Measurements from ENCODE around the gene ABCA2. TPM values are rescaled to one million over a fixed set of nuclear protein-coding genes. Genes with fewer than 3 reads are reported as not detected.
A peak's percentile ranks its signal among the peaks of the same experiment; 100 is the strongest.

Gene ABCA2
- total and polyA plus RNA-seq, 3 donors from 2014 or later, result 33.6 to 65.5 (median 56.0) TPM

DNA sequence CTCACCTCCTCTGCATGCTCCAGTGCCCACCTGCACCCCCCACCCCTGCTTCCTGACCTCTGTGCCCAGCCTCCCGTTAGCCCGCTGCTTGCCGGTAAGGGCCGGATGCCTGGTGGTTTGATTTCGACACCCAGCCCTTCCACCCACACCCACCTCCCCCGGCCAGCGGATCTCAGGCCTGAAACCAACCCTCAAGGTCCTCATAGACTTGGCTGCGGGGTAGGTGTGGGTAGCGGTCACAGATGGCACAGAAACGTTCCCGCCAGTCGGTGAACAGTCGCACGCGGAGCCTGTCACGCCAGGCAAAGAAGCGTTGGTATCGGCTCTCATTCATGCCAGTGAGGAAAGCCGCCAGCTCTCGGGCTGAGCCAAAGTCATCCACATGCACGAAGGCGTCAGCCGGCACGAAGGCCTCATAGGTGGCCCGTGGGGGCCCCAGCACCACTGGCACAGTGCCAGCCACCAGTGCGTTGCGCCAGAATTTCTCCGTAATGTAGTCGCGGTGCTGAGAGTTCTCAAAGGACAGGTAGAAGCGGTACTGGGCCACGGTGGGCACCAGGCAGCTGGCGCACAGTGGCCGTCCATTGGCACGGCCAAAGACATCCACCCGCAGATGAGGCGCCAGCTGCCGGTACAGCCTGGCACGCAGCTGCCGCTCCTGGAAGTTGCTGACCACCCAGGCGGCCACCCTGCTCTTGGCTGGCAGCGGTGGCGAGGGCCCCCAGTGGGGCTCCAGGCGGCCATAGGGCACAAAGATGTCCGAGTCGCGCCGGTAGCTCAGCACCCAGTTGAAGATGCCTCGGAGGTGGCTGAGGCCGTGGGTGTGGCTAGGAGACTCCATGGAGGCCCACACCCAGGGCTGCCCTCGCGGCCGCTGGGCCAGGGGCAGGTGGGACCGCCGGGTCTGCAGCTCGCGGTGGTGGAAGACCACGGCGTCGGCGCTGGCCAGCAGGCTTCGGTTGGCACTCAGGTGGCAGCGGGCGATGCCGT, 2.8 kb upstream of the ABCA2 start:
- no peaks in the 10 kb centered on the region for H3K36me3 ChIP-seq (ENCODE audit: low read depth, missing control alignments)
- no peaks in the 10 kb centered on the region for H3K9me3 ChIP-seq
- no peak for TF ChIP-seq POLR2A (IDR thresholded peaks at IDR 0.05)
- TF ChIP-seq, protein P1, sequence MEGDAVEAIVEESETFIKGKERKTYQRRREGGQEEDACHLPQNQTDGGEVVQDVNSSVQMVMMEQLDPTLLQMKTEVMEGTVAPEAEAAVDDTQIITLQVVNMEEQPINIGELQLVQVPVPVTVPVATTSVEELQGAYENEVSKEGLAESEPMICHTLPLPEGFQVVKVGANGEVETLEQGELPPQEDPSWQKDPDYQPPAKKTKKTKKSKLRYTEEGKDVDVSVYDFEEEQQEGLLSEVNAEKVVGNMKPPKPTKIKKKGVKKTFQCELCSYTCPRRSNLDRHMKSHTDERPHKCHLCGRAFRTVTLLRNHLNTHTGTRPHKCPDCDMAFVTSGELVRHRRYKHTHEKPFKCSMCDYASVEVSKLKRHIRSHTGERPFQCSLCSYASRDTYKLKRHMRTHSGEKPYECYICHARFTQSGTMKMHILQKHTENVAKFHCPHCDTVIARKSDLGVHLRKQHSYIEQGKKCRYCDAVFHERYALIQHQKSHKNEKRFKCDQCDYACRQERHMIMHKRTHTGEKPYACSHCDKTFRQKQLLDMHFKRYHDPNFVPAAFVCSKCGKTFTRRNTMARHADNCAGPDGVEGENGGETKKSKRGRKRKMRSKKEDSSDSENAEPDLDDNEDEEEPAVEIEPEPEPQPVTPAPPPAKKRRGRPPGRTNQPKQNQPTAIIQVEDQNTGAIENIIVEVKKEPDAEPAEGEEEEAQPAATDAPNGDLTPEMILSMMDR (IDR thresholded peaks at IDR 0.05), result no peak
- no peak overlapping the region for H3K4me3 ChIP-seq
- peaks cover 34% of the 10 kb centered on the region for H3K4me1 ChIP-seq
- no peak overlapping the region for H3K27ac ChIP-seq
- no peak for DNase-seq
- intact Hi-C loops (cut with DNase I; ENCODE audit: low total_unique reads), result loop anchor here (10.0 kb wide), 1 partner anchor 196 kb away; no protein-coding TSS in a partner anchor
- no peaks in the 10 kb centered on the region for H3K27me3 ChIP-seq
- WGBS, 2 donors, result 89 to 90% methylated on average over 10 to 61 of the region's 65 CpGs

DNA sequence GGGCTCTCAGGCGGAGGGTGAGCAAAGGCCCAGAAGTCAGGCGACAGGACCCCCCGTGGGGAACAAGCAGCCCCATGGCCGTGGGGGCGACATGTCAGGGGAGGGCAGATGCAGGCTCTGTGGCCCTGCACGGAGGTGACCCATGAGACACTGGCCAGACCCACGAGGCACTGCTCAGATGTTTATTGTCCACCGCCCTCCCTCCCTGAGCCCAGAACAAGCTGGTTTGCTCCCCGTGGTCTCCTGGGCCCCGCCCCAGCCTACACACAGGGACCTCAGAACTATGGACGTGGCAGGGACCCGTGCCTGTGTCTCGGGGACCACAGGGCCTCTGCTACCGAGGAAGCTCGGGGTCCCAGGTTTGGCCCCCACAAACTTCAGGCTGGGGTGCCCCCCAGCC, 2.0 kb upstream of the ABCA2 start:
- TF ChIP-seq POLR2A (IDR thresholded peaks at IDR 0.05), result no peak
- TF ChIP-seq, protein P1 (IDR thresholded peaks at IDR 0.05), result no peak

DNA sequence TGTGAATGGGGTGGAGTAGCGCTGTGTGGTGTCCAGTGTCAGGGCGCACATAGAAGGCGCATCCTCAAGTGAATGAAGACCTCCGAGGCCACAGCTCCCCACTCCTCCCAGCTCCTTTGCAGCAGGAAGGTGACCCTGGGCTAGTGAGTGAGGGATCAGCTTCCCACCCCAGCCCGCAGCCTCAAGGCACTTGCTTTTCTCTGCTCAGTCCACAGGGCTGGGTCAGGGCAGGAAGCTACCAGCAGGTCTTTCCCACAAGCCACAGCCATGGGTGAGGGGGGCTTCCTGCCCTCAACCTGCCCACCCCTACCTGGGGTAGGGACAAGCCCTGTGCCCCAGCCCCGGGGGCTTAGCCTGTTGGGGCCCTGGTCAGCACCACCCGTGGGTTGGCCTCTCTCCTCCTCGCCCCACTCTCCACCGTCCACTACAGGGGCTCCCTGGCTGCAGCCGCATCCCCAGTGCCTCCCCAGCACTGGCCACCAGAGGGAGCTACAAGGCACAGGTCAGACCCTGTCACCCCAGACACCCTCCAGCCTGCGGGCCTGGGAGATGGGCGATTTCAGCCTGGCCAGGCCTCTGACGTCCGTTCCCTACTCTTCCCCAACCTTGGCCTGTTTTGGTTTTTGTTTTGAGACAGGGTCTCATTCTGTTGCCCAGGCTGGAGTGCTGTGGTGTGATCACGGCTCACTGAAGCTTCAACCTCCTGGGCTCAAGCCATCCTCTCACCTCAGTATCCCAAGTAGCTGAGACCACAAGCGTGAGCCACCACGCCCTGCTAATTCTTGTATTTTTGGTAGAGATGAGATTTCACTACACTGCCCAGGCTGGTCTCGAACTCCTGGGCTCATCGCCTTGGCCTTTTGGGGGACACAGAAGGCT, 1.3 kb upstream of the ABCA2 start:
- no peaks in the 10 kb centered on the region for H3K9me3 ChIP-seq
- TF ChIP-seq, protein P1 (IDR thresholded peaks at IDR 0.05), result peak; percentile 78 to 87 (median 82)
- TF ChIP-seq POLR2A (IDR thresholded peaks at IDR 0.05), result no peak
- no peaks in the 10 kb centered on the region for H3K36me3 ChIP-seq (ENCODE audit: low read depth, missing control alignments)
- no peaks in the 10 kb centered on the region for H3K27me3 ChIP-seq
- no peak overlapping the region for H3K27ac ChIP-seq
- H3K4me1 ChIP-seq, result peaks cover 28% of the 10 kb centered on the region
- peak; percentile 83 for DNase-seq
- H3K4me3 ChIP-seq, result peak overlapping the region in 1 of 2 donors; percentile 60
- 40 to 43% methylated on average over 17 to 18 of the region's 19 CpGs for WGBS, 2 donors
- intact Hi-C loops (cut with DNase I; ENCODE audit: low total_unique reads), result loop anchor here (5.0 kb wide), 1 partner anchor 242 kb away; no protein-coding TSS in a partner anchor

More for the DNA sequence above, 2.0 kb upstream of the ABCA2 start:
- Histone ChIP-seq H3K4me3 (no peak overlapping the region), H3K27me3 (no peaks in the 10 kb centered on the region), H3K9me3 (no peaks in the 10 kb centered on the region), H3K36me3 (ENCODE audit: low read depth, missing control alignments) (no peaks in the 10 kb centered on the region), H3K4me1 (peaks cover 35% of the 10 kb centered on the region), H3K27ac (no peak overlapping the region)
- intact Hi-C loops (cut with DNase I; ENCODE audit: low total_unique reads), result loop anchor here (10.0 kb wide), 1 partner anchor 195 kb away; no protein-coding TSS in a partner anchor
- 89 to 93% methylated on average over 5 to 15 of the region's 15 CpGs for WGBS, 2 donors
- DNase-seq, result no peak

DNA sequence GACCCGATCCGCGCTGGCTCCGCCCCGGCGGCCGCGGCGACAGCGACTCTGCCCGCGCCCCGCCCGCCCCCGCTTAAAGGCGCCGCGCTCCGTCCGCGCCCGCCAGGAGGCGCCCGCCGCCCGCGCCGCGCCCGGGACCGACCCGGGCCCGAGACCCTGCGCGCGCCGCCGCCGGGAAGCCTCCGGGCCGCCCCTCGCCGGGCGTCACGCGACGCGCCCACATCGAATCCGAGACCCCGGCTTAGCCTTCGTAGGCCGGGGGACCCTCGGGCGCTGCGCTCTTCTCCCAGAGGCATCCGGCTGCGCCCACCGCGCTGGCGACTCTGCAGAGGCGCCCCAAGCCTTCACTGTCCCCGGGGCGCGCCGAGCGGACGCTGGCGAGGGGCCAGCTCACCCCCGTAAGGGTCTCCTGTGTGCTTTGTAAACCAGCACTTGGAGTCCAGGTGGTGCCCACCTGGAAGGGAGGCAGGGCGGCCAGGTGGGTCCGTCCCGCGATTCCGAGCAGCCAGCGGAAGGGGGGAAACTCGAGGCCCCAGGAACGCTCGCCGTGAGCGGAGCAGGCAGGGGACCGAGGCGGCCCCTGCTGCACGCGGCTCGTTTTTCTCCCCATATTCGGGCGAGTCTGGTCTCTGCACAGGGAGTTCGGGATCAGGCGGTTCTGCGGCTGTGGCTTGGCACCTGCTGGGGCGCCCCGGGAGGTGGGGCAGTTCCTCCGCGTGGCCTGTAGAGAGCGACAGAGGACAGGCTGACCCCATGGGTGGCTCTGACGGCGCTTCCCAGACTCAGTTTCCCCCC, 423 bp upstream of the ABCA2 start:
- Histone ChIP-seq H3K9me3 (no peaks in the 10 kb centered on the region), H3K4me1 (peaks cover 28% of the 10 kb centered on the region), H3K27ac (no peak overlapping the region), H3K36me3 (ENCODE audit: low read depth, missing control alignments) (no peaks in the 10 kb centered on the region), H3K4me3 (peak overlapping the region; percentile 56 to 60), H3K27me3 (no peaks in the 10 kb centered on the region)
- intact Hi-C loops (cut with DNase I; ENCODE audit: low total_unique reads), result loop anchor here (5.0 kb wide), 1 partner anchor 241 kb away; no protein-coding TSS in a partner anchor
- DNase-seq, result peak; percentile 71
- TF ChIP-seq, protein P1 (IDR thresholded peaks at IDR 0.05), result peak in 1 of 3 experiments; percentile 67
- no peak for TF ChIP-seq POLR2A (IDR thresholded peaks at IDR 0.05)
- WGBS, 2 donors, result 0% methylated on average over 42 of the region's 98 CpGs; no CpG with 5 or more reads in 1 of the 2 donors
